ENCODE results near the gene CCNL1.

Gene CCNL1

GRCh38 chr3:157123621-157124020 is 36.3 kb downstream of the CCNL1 start:
- Histone ChIP-seq H3K27ac (ENCODE audit: low read length) (no peak overlapping the region), H3K4me3 (ENCODE audit: low read length) (no peak overlapping the region), H3K4me1 (ENCODE audit: low read length) (peaks cover 14% of the 10 kb centered on the region), H3K9ac (ENCODE audit: low read length) (no peak overlapping the region), H3K9me2 (replicated peaks; ENCODE audit: insufficient read depth, low read length) (no peaks in the 10 kb centered on the region), H3K4me2 (ENCODE audit: low read depth, low read length) (no peak overlapping the region), H3K27me3 (replicated peaks; ENCODE audit: insufficient read depth, low read length) (no peaks in the 10 kb centered on the region), H3K79me2 (ENCODE audit: low read length) (no peaks in the 10 kb centered on the region), H3K9me3 (replicated peaks; ENCODE audit: insufficient read depth, low read length) (no peaks in the 10 kb centered on the region), H3K36me3 (replicated peaks; ENCODE audit: insufficient read depth, low read length) (no peaks in the 10 kb centered on the region), H2AFZ (ENCODE audit: low read length) (no peak overlapping the region), H4K20me1 (ENCODE audit: insufficient read depth, low read length) (no peaks in the 10 kb centered on the region), H3F3A (ENCODE audit: insufficient read depth, low read length) (no peaks in the 10 kb centered on the region)
- no peak for DNase-seq
- no peak for TF ChIP-seq EZH2phosphoT487 (IDR thresholded peaks at IDR 0.05; ENCODE audit: low read length)
- TF ChIP-seq EZH2 (optimal IDR thresholded peaks at IDR 0.05; ENCODE audit: low read depth, low read length), result no peak
- no peak for TF ChIP-seq CTCF (IDR thresholded peaks at IDR 0.05; ENCODE audit: low read length)

- Histone ChIP-seq H3K9me3 (replicated peaks; ENCODE audit: insufficient read depth, low read length) (no peaks in the 10 kb centered on the region), H3K79me2 (ENCODE audit: low read length) (no peaks in the 10 kb centered on the region), H2AFZ (ENCODE audit: low read length) (no peak overlapping the region), H3K4me3 (ENCODE audit: low read length) (no peak overlapping the region), H3F3A (ENCODE audit: insufficient read depth, low read length) (no peaks in the 10 kb centered on the region), H3K27me3 (replicated peaks; ENCODE audit: insufficient read depth, low read length) (no peaks in the 10 kb centered on the region), H3K9me2 (replicated peaks; ENCODE audit: insufficient read depth, low read length) (no peaks in the 10 kb centered on the region), H3K4me1 (ENCODE audit: low read length) (peaks cover 7% of the 10 kb centered on the region; the same call in 1 of the 2 replicates), H3K4me2 (ENCODE audit: low read depth, low read length) (no peak overlapping the region), H4K20me1 (ENCODE audit: insufficient read depth, low read length) (no peaks in the 10 kb centered on the region), H3K9ac (ENCODE audit: low read length) (no peak overlapping the region), H3K36me3 (replicated peaks; ENCODE audit: insufficient read depth, low read length) (no peaks in the 10 kb centered on the region), H3K27ac (ENCODE audit: low read length) (no peak overlapping the region)
- TF ChIP-seq EZH2 (optimal IDR thresholded peaks at IDR 0.05; ENCODE audit: low read depth, low read length), result no peak
- TF ChIP-seq EZH2phosphoT487 (IDR thresholded peaks at IDR 0.05; ENCODE audit: low read length), result no peak
- no peak for TF ChIP-seq CTCF (IDR thresholded peaks at IDR 0.05; ENCODE audit: low read length)
- no peak for DNase-seq
These were observed 37.0 kb downstream of the CCNL1 start for GRCh38 chr3:157122832-157123427.

GRCh38 chr3:157122116-157122515 is 37.8 kb downstream of the CCNL1 start:
- DNase-seq, result no peak
- Histone ChIP-seq H3K27me3 (replicated peaks; ENCODE audit: insufficient read depth, low read length) (no peaks in the 10 kb centered on the region), H3K4me2 (ENCODE audit: low read depth, low read length) (no peak overlapping the region), H3F3A (ENCODE audit: insufficient read depth, low read length) (no peaks in the 10 kb centered on the region), H3K4me1 (ENCODE audit: low read length) (peaks cover 7% of the 10 kb centered on the region; the same call in 1 of the 2 replicates), H4K20me1 (ENCODE audit: insufficient read depth, low read length) (no peaks in the 10 kb centered on the region), H3K79me2 (ENCODE audit: low read length) (no peaks in the 10 kb centered on the region), H3K9me2 (replicated peaks; ENCODE audit: insufficient read depth, low read length) (no peaks in the 10 kb centered on the region), H2AFZ (ENCODE audit: low read length) (no peak overlapping the region), H3K36me3 (replicated peaks; ENCODE audit: insufficient read depth, low read length) (no peaks in the 10 kb centered on the region), H3K9me3 (replicated peaks; ENCODE audit: insufficient read depth, low read length) (no peaks in the 10 kb centered on the region), H3K4me3 (ENCODE audit: low read length) (no peak overlapping the region), H3K9ac (ENCODE audit: low read length) (no peak overlapping the region), H3K27ac (ENCODE audit: low read length) (no peak overlapping the region)
- no peak for TF ChIP-seq EZH2phosphoT487 (IDR thresholded peaks at IDR 0.05; ENCODE audit: low read length)

GRCh38 chr3:157121522-157121921 is 38.4 kb downstream of the CCNL1 start:
- Histone ChIP-seq H3K4me2 (ENCODE audit: low read depth, low read length) (no peak overlapping the region), H3K27me3 (replicated peaks; ENCODE audit: insufficient read depth, low read length) (no peaks in the 10 kb centered on the region), H4K20me1 (ENCODE audit: insufficient read depth, low read length) (no peaks in the 10 kb centered on the region), H3K4me3 (ENCODE audit: low read length) (no peak overlapping the region), H2AFZ (ENCODE audit: low read length) (no peak overlapping the region), H3K4me1 (ENCODE audit: low read length) (peaks cover 7% of the 10 kb centered on the region; the same call in 1 of the 2 replicates), H3F3A (ENCODE audit: insufficient read depth, low read length) (no peaks in the 10 kb centered on the region), H3K36me3 (replicated peaks; ENCODE audit: insufficient read depth, low read length) (no peaks in the 10 kb centered on the region), H3K9me3 (replicated peaks; ENCODE audit: insufficient read depth, low read length) (no peaks in the 10 kb centered on the region), H3K27ac (ENCODE audit: low read length) (no peak overlapping the region), H3K9ac (ENCODE audit: low read length) (no peak overlapping the region), H3K9me2 (replicated peaks; ENCODE audit: insufficient read depth, low read length) (no peaks in the 10 kb centered on the region), H3K79me2 (ENCODE audit: low read length) (no peaks in the 10 kb centered on the region)
- no peak for TF ChIP-seq EZH2 (optimal IDR thresholded peaks at IDR 0.05; ENCODE audit: low read depth, low read length)
- no peak for TF ChIP-seq CTCF (IDR thresholded peaks at IDR 0.05; ENCODE audit: low read length)
- TF ChIP-seq EZH2phosphoT487 (IDR thresholded peaks at IDR 0.05; ENCODE audit: low read length), result no peak
- no peak for DNase-seq
